Measurements from ENCODE around the gene EFCAB13.

DNA sequence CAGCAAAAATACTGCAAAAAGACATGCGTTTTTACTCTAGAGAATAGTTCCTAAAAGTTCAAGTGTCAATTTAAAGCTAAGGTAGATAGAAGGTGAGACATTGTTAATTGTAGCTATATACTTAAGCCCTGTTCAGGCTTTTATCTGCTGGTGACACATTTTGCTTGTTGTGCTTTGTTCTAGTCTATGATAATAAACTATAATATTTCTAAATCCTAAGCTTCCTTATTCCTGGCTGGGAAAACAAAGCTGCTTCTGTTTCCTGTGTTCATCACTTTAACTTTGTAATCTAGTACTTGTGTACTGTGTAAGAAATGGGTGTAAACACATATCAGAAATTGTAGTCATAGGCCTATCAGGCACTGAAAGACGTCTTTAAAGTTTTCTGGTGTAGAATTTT is 77.3 kb downstream of the EFCAB13 start:
- TF ChIP-seq, protein P1, sequence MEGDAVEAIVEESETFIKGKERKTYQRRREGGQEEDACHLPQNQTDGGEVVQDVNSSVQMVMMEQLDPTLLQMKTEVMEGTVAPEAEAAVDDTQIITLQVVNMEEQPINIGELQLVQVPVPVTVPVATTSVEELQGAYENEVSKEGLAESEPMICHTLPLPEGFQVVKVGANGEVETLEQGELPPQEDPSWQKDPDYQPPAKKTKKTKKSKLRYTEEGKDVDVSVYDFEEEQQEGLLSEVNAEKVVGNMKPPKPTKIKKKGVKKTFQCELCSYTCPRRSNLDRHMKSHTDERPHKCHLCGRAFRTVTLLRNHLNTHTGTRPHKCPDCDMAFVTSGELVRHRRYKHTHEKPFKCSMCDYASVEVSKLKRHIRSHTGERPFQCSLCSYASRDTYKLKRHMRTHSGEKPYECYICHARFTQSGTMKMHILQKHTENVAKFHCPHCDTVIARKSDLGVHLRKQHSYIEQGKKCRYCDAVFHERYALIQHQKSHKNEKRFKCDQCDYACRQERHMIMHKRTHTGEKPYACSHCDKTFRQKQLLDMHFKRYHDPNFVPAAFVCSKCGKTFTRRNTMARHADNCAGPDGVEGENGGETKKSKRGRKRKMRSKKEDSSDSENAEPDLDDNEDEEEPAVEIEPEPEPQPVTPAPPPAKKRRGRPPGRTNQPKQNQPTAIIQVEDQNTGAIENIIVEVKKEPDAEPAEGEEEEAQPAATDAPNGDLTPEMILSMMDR (conservative IDR thresholded peaks at IDR 0.05; ENCODE audit: low read depth, low read length) = no peak
- no peak for TF ChIP-seq EZH2 (IDR thresholded peaks at IDR 0.05; ENCODE audit: borderline replicate concordance, low read depth, low read length, poor library complexity, severe bottlenecking)
